KMS-11 (cell line): ENCODE results near the gene CACNB2.

Source experiments
- H2AFZ ChIP-seq: fragments of 200-600 bp; sonication (generic); 2 replicates; pipeline ENCODE4 v1.6.1; 2016; ENCODE audit warnings: antibody characterized with exemption, mixed run types, low read depth
- H3K27ac ChIP-seq: fragments of 200-600 bp; sonication (generic); 2 replicates; pipeline ENCODE4 v1.6.1; 2016; ENCODE audit warnings: mild to moderate bottlenecking, mixed run types
- H3K27me3 ChIP-seq: fragments of 200-600 bp; sonication (generic); 2 replicates; pipeline ENCODE4 v1.6.1; 2017; ENCODE audit warnings: mild to moderate bottlenecking, low read depth, mixed run types, moderate library complexity; ENCODE audit not compliant: insufficient read depth
- H3K36me3 ChIP-seq: fragments of 200-600 bp; sonication (generic); 2 replicates; pipeline ENCODE4 v1.6.1; 2017; ENCODE audit warnings: mild to moderate bottlenecking, mixed run types; ENCODE audit not compliant: insufficient read depth
- H3K4me1 ChIP-seq: fragments of 200-600 bp; sonication (generic); 2 replicates; pipeline ENCODE4 v1.6.1; 2016; ENCODE audit warnings: mild to moderate bottlenecking, low read depth, mixed run types; ENCODE audit not compliant: poor library complexity, severe bottlenecking
- H3K4me2 ChIP-seq: fragments of 200-600 bp; sonication (generic); 2 replicates; pipeline ENCODE4 v1.7.0; 2016; ENCODE audit warnings: mild to moderate bottlenecking, mixed run types
- H3K4me3 ChIP-seq: fragments of 200-600 bp; sonication (generic); IDR thresholded peaks from 2 replicates; pipeline ENCODE4 v1.6.1; 2017; ENCODE audit warnings: low read depth, low read length, mixed read lengths; ENCODE audit not compliant: insufficient read depth
- H3K79me2 ChIP-seq: fragments of 200-600 bp; sonication (generic); 2 replicates; pipeline ENCODE4 v1.6.1; 2016; ENCODE audit warnings: low read depth, mixed run types; ENCODE audit not compliant: insufficient read depth
- H3K9ac ChIP-seq: fragments of 200-600 bp; sonication (generic); 2 replicates; pipeline ENCODE4 v1.6.1; 2016; ENCODE audit warnings: mild to moderate bottlenecking, mixed run types
- H4K20me1 ChIP-seq: fragments of 200-600 bp; sonication (generic); 2 replicates; pipeline ENCODE4 v1.6.1; 2016; ENCODE audit warnings: mild to moderate bottlenecking, mixed run types; ENCODE audit not compliant: insufficient read depth
- CTCF ChIP-seq: fragments of 200-600 bp; sonication (generic); conservative IDR thresholded peaks from 2 replicates; pipeline ENCODE4 v1.6.1; 2017; ENCODE audit warnings: low read depth, mild to moderate bottlenecking, antibody characterized with exemption, low read length, moderate library complexity, mixed read lengths

The CACNB2 gene

GRCh38 chr10:18236756-18237155 is 96.5 kb downstream of the CACNB2 start:
- TF ChIP-seq CTCF, result no peak
- no peak overlapping the region for H3K27ac ChIP-seq

GRCh38 chr10:18238870-18239485 is 98.8 kb downstream of the CACNB2 start:
- no peak overlapping the region for H2AFZ ChIP-seq
- no peak overlapping the region for H3K4me3 ChIP-seq
- H3K79me2 ChIP-seq, result no peaks in the 10 kb centered on the region
- TF ChIP-seq CTCF, result no peak; the same call in none of the 2 replicates
- no peak overlapping the region for H3K9ac ChIP-seq
- H3K27ac ChIP-seq, result no peak overlapping the region
- no peaks in the 10 kb centered on the region for H3K4me1 ChIP-seq
- H3K4me2 ChIP-seq, result no peak overlapping the region
- H3K27me3 ChIP-seq, result no peaks in the 10 kb centered on the region
- H4K20me1 ChIP-seq, result no peaks in the 10 kb centered on the region
- no peaks in the 10 kb centered on the region for H3K36me3 ChIP-seq

More at GRCh38 chr10:18236756-18237155, 96.5 kb downstream of the CACNB2 start:
- no peak overlapping the region for H2AFZ ChIP-seq
- H3K4me1 ChIP-seq, result no peaks in the 10 kb centered on the region
- no peaks in the 10 kb centered on the region for H3K36me3 ChIP-seq
- no peaks in the 10 kb centered on the region for H3K27me3 ChIP-seq
- no peaks in the 10 kb centered on the region for H4K20me1 ChIP-seq
- H3K4me3 ChIP-seq, result no peak overlapping the region
- H3K9ac ChIP-seq, result no peak overlapping the region
- H3K4me2 ChIP-seq, result no peak overlapping the region
- no peaks in the 10 kb centered on the region for H3K79me2 ChIP-seq

- Histone ChIP-seq H4K20me1 (no peaks in the 10 kb centered on the region), H3K4me3 (no peak overlapping the region), H3K27me3 (no peaks in the 10 kb centered on the region), H3K4me2 (no peak overlapping the region), H3K4me1 (no peaks in the 10 kb centered on the region), H3K9ac (no peak overlapping the region), H3K79me2 (no peaks in the 10 kb centered on the region), H2AFZ (no peak overlapping the region), H3K27ac (no peak overlapping the region), H3K36me3 (no peaks in the 10 kb centered on the region)
- no peak for TF ChIP-seq CTCF
Observed at GRCh38 chr10:18240185-18240882, 100.1 kb downstream of the CACNB2 start.

GRCh38 chr10:18246967-18247366 is 106.7 kb downstream of the CACNB2 start:
- H3K79me2 ChIP-seq, result no peaks in the 10 kb centered on the region
- H3K27ac ChIP-seq, result no peak overlapping the region
- no peak overlapping the region for H3K4me2 ChIP-seq
- H3K27me3 ChIP-seq, result no peaks in the 10 kb centered on the region
- no peak overlapping the region for H3K4me3 ChIP-seq
- H3K4me1 ChIP-seq, result no peaks in the 10 kb centered on the region
- H3K9ac ChIP-seq, result no peak overlapping the region
- H2AFZ ChIP-seq, result no peak overlapping the region
- no peaks in the 10 kb centered on the region for H4K20me1 ChIP-seq
- TF ChIP-seq CTCF, result no peak
- H3K36me3 ChIP-seq, result no peaks in the 10 kb centered on the region
